ENCODE data around the gene CELF4. TPM values are rescaled to one million over a fixed set of nuclear protein-coding genes. Genes with fewer than 3 reads are reported as not detected.

Gene CELF4
- total and polyA plus RNA-seq, 10 donors = 0.46 to 3.5 (median 0.78) TPM

GRCh38 chr18:37529863-37530262 lies 35.7 kb downstream of the CELF4 start:
- Histone ChIP-seq H3K9me3 (no peaks in the 10 kb centered on the region), H3K4me3 (no peak overlapping the region), H3K27ac (no peak overlapping the region), H3K4me1 (peaks cover 0 to 9% (median 0%) of the 10 kb centered on the region in 6 donors), H3K27me3 (replicated peaks in 1 of 7) (peaks cover 0 to 52% (median 13%) of the 10 kb centered on the region in 7 donors), H3K36me3 (no peaks in the 10 kb centered on the region)
- no peak for TF ChIP-seq CTCF (IDR thresholded peaks at IDR 0.05 in 8 of 11, conservative IDR thresholded peaks at IDR 0.05 in 3 of 11)
- TF ChIP-seq POLR2A (IDR thresholded peaks at IDR 0.05) = no peak
- TF ChIP-seq POLR2AphosphoS5 (IDR thresholded peaks at IDR 0.05) = no peak
- intact Hi-C loops (cut with DNase I; ENCODE audit: low total_unique reads) = no loop called here
- DNase-seq = no peak
- WGBS, 5 donors = 60 to 73% (median 66%) methylated on average over 4 of the region's 4 CpGs

GRCh38 chr18:37529296-37529695 lies 36.3 kb downstream of the CELF4 start:
- WGBS, 5 donors = 88 to 94% (median 90%) methylated on average over 6 of the region's 6 CpGs
- DNase-seq = no peak
- no peak overlapping the region for H3K27ac ChIP-seq
- H3K9me3 ChIP-seq = no peaks in the 10 kb centered on the region
- H3K36me3 ChIP-seq = no peaks in the 10 kb centered on the region
- H3K4me1 ChIP-seq = peaks cover 0 to 15% (median 0%) of the 10 kb centered on the region in 6 donors
- TF ChIP-seq POLR2AphosphoS5 (IDR thresholded peaks at IDR 0.05) (no peak), CTCF (IDR thresholded peaks at IDR 0.05 in 8 of 11, conservative IDR thresholded peaks at IDR 0.05 in 3 of 11) (no peak), POLR2A (IDR thresholded peaks at IDR 0.05) (no peak)
- H3K27me3 ChIP-seq (replicated peaks in 1 of 7) = peaks cover 0 to 58% (median 18%) of the 10 kb centered on the region in 7 donors
- intact Hi-C loops (cut with DNase I; ENCODE audit: low total_unique reads) = no loop called here
- H3K4me3 ChIP-seq = no peak overlapping the region

- no peak for TF ChIP-seq POLR2AphosphoS5 (IDR thresholded peaks at IDR 0.05)
- no peak for TF ChIP-seq POLR2A (IDR thresholded peaks at IDR 0.05)
- no peak for TF ChIP-seq CTCF (IDR thresholded peaks at IDR 0.05 in 8 of 11, conservative IDR thresholded peaks at IDR 0.05 in 3 of 11)
- Histone ChIP-seq H3K27ac (no peak overlapping the region), H3K4me1 (peaks cover 0 to 15% (median 0%) of the 10 kb centered on the region in 6 donors), H3K36me3 (no peaks in the 10 kb centered on the region), H3K27me3 (replicated peaks in 1 of 7) (peaks cover 0 to 73% (median 24%) of the 10 kb centered on the region in 7 donors), H3K9me3 (no peaks in the 10 kb centered on the region), H3K4me3 (no peak overlapping the region)
- 77 to 91% (median 86%) methylated on average over 3 of the region's 3 CpGs for WGBS, 5 donors
- intact Hi-C loops (cut with DNase I; ENCODE audit: low total_unique reads) = no loop called here
- DNase-seq = no peak
Measured at GRCh38 chr18:37527395-37527794, 38.2 kb downstream of the CELF4 start.

- no peaks in the 10 kb centered on the region for H3K9me3 ChIP-seq
- H3K36me3 ChIP-seq = no peaks in the 10 kb centered on the region
- 46 to 77% (median 59%) methylated on average over 8 of the region's 8 CpGs for WGBS, 5 donors
- peaks cover 0 to 14% (median 5%) of the 10 kb centered on the region in 6 donors for H3K4me1 ChIP-seq
- intact Hi-C loops (cut with DNase I; ENCODE audit: low total_unique reads) = no loop called here
- H3K27ac ChIP-seq = no peak overlapping the region
- peaks cover 0 to 67% (median 24%) of the 10 kb centered on the region in 7 donors for H3K27me3 ChIP-seq (replicated peaks in 1 of 7)
- H3K4me3 ChIP-seq = no peak overlapping the region
- no peak for DNase-seq
- TF ChIP-seq POLR2A (IDR thresholded peaks at IDR 0.05) (no peak), POLR2AphosphoS5 (IDR thresholded peaks at IDR 0.05) (no peak), CTCF (IDR thresholded peaks at IDR 0.05 in 8 of 11, conservative IDR thresholded peaks at IDR 0.05 in 3 of 11) (no peak)
Measured at GRCh38 chr18:37525262-37525585, 40.4 kb downstream of the CELF4 start.

Data from spleen (tissue), 11 donors.